Measurements from ENCODE around the gene WDR70.
"Not testable (repeated sequence)": the region's sequence is repeated elsewhere in the genome, so short reads cannot be mapped to it uniquely, and the experiment has no call there.

WDR70 gene

GRCh38 chr5:37767961-37768360 is 388.8 kb downstream of the WDR70 start:
- DNase-seq (ENCODE audit: low read depth): no peak

GRCh38 chr5:37768371-37768770 is 389.3 kb downstream of the WDR70 start:
- no peak for DNase-seq (ENCODE audit: low read depth)

- no peak for DNase-seq (ENCODE audit: low read depth)
These were observed 390.0 kb downstream of the WDR70 start for GRCh38 chr5:37769108-37769507.

GRCh38 chr5:37769840-37770239 is 390.7 kb downstream of the WDR70 start:
- no peak for DNase-seq (ENCODE audit: low read depth)

- no peak for DNase-seq (ENCODE audit: low read depth)
These were observed 391.7 kb downstream of the WDR70 start for GRCh38 chr5:37770786-37771185.

- DNase-seq (ENCODE audit: low read depth): no peak
These were observed 392.1 kb downstream of the WDR70 start for GRCh38 chr5:37771203-37771611.

GRCh38 chr5:37771731-37772130 is 392.6 kb downstream of the WDR70 start:
- peak; percentile 100 for DNase-seq (ENCODE audit: low read depth)

GRCh38 chr5:37772255-37772654 is 393.1 kb downstream of the WDR70 start:
- DNase-seq (ENCODE audit: low read depth): no peak

GRCh38 chr5:37773809-37774208 is 394.7 kb downstream of the WDR70 start:
- no peak for DNase-seq (ENCODE audit: low read depth)

GRCh38 chr5:37774912-37775483 is 395.9 kb downstream of the WDR70 start:
- DNase-seq (ENCODE audit: low read depth): no peak

- peak; percentile 96 for DNase-seq (ENCODE audit: low read depth)
These were observed 397.7 kb downstream of the WDR70 start for GRCh38 chr5:37776826-37777225.

- peak; percentile 99 for DNase-seq (ENCODE audit: low read depth)
These were observed 398.5 kb downstream of the WDR70 start for GRCh38 chr5:37777432-37778130.

GRCh38 chr5:37781409-37781808 is 402.3 kb downstream of the WDR70 start:
- DNase-seq (ENCODE audit: low read depth): not testable (repeated sequence)

GRCh38 chr5:37786416-37786815 is 407.3 kb downstream of the WDR70 start:
- DNase-seq (ENCODE audit: low read depth): no peak

GRCh38 chr5:37786862-37787519 is 407.9 kb downstream of the WDR70 start:
- DNase-seq (ENCODE audit: low read depth): peak; percentile 87

- no peak for DNase-seq (ENCODE audit: low read depth)
These were observed 408.6 kb downstream of the WDR70 start for GRCh38 chr5:37787742-37788141.

GRCh38 chr5:37789991-37790390 is 410.9 kb downstream of the WDR70 start:
- DNase-seq (ENCODE audit: low read depth): no peak

- no peak for DNase-seq (ENCODE audit: low read depth)
These were observed 412.2 kb downstream of the WDR70 start for GRCh38 chr5:37791321-37791720.

- peak; percentile 94 for DNase-seq (ENCODE audit: low read depth)
These were observed 414.0 kb downstream of the WDR70 start for GRCh38 chr5:37792975-37793631.

- not testable (repeated sequence) for DNase-seq (ENCODE audit: low read depth)
These were observed 416.2 kb downstream of the WDR70 start for GRCh38 chr5:37795292-37795691.

- DNase-seq (ENCODE audit: low read depth): not testable (repeated sequence)
These were observed 417.3 kb downstream of the WDR70 start for GRCh38 chr5:37796435-37796834.

GRCh38 chr5:37799865-37800421 is 420.8 kb downstream of the WDR70 start:
- DNase-seq (ENCODE audit: low read depth): no peak

- no peak for DNase-seq (ENCODE audit: low read depth)
These were observed 422.4 kb downstream of the WDR70 start for GRCh38 chr5:37801521-37801920.

Measured in HS-5 (cell line).